ENCODE data around the gene TIGAR.

TIGAR gene

DNA sequence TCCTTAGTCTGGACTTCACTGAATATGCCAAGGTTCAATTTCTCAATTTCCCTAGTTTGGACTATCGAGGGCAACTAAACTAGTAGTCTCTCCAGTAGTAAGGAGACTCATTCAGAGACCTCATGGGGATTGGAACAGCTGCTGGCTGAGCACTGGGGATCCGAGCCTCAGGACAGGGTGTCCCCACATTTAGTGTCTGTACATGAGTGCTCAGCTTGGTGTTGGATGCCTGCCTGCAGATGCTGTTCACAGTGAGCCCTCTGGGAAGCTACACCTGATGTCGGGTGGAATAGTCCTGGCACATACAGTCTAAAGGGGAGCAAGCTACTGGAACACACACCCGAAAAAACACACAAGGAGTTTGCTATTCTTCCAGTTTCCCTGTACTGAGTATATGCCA, 59.3 kb downstream of the TIGAR start:
- DNase-seq, result no peak

GRCh38 chr12:4383304-4383865, 62.4 kb downstream of the TIGAR start:
- DNase-seq, result peak; percentile 79

GRCh38 chr12:4386801-4387200, 65.8 kb downstream of the TIGAR start:
- DNase-seq, result no peak

DNA sequence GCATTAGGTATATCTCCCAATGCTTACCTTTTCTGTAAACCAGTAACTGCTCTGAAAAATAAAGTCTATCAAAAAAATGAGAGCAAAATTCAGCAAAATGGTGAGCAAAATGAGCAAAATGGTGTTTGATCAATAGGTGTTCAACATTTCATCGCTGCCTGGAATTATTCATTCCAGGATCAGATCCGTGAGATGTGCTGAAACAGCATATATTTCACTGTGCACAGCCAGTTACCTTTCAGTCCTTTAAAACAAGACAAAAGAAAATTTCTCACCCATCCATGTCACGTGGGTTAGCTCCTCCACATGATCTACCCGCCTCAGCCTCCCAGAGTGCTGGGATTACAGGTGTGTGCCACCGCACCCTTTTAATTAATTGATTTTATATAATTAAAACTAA, 66.6 kb downstream of the TIGAR start:
- peak; percentile 0 for DNase-seq

DNA sequence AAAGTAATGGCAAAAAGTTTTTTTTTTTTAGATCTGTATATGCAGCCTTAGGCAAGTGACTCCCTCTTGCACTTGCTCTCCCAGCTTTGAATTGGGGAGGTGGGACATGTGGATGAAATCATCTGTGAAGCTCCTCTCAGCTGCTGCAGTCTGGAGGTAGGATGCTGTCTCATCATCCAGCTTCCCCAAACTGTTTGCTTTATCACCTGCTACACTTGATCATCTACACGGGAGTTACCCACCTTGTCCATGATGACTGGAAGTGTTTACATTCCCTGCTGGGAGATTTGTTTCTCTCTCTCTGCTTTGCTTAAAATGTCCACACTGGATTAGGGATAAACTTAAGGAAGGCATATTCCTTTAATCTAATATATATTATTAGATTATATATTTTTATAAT, 67.0 kb downstream of the TIGAR start:
- DNase-seq, result peak; percentile 11

GRCh38 chr12:4388662-4389061, 67.6 kb downstream of the TIGAR start:
- peak; percentile 49 for DNase-seq

DNA sequence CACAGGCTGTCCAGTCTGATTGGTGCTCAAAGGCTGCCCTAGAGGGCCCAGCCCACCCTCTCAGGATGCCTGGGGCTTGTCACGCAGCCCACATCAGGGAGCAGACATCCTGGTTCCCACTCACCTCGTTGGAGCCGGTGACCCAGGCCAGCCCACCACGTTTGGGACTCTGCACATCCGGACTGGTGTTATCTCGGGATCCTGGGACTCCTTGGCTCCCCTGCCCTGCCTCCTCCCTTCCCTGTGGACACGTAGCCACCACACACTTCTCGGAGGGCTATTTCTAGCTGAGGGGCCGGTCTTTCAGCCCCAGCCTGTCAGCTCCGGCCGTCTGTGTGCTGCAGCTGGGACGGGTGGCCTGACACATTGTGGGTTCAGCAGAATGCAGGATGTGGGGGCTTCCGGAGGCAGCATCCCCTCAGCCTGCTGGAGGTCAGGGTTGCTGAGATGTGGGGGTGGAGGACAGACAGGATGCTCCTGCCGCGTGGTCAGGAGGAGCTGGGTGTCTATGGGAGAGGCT, 71.3 kb downstream of the TIGAR start:
- peak; percentile 54 for DNase-seq

DNA sequence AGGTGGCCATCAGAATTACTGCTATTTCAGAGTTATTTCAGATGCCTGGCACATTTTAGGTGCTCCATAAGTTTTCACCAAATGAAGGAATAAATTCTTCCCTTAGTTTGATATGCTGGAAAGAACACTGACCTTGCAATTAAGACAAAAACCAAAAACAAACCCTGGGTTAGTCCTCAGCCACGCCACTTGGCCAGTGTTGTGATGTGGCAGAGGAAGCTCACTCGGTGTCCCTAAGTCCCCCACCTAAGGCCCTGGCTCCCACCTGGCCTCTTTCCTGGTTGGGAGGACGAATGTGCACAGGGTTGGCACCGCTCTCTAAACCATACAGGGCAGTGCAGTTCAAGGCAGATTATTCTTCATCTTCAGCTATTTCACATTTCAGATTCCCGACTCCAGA, 72.2 kb downstream of the TIGAR start:
- DNase-seq, result peak; percentile 16

DNA sequence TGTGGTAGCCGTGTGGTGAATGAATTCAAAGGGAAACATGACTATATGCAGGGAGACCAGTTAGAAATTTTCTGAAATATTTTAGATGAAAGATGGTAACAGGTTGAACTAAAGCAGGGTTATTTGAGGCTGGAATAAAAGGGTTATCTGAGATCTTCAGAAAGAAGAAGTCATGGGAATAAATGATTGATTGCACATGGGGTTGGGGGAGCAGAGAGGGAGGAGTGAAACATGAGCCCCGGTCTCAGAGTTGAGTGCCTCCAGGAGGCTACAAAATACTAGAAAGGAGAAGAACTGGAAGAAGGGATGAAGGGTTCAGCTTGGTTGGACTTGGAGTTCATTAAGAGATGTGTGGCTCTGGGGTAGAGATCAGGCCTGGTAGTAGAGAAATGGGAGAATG, 74.8 kb downstream of the TIGAR start:
- DNase-seq, result no peak

DNA sequence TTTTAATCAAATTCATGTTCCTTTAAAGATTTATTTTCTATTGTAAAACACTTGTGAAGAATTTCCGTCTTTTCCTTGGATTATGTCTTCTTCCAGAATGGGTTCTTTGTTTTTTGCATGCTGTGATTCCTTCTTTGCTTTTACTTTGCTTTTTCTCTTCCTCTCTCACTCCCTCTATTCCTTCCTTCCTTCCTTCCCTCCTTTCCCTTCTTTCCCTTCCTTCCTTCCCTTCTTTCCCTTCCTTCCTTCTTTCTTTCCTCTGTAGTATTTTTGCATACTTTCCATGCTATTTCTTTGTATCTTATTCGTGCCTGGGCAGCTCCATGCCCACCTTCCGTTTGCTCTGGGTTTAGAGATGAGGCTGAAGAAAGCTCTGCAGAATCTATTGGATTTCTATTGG, 80.1 kb downstream of the TIGAR start:
- no peak for DNase-seq

- DNase-seq, result peak; percentile 24
Measured at GRCh38 chr12:4402996-4403395, 82.0 kb downstream of the TIGAR start.
